Measurements from ENCODE around the gene APLP1. TPM values are rescaled to one million over a fixed set of nuclear protein-coding genes. Genes with fewer than 3 reads are reported as not detected.

APLP1 gene
- polyA plus RNA-seq, 4 donors = 3.6 to 13.8 (median 4.7) TPM; not detected in 1

GRCh38 chr19:35848486-35848885 is 19.9 kb upstream of the APLP1 start:
- no peak overlapping the region for H3K27ac ChIP-seq (ENCODE audit: low read depth in 1 of 3, low read length in 2 of 3)
- peaks cover 0 to 44% (median 18%) of the 10 kb centered on the region in 3 donors for H3K27me3 ChIP-seq (ENCODE audit: control insufficient read depth in 3 of 3, insufficient read depth in 3 of 3, low read length in 3 of 3)
- peaks cover 0 to 3% of the 10 kb centered on the region in 2 donors for H3K9me3 ChIP-seq (ENCODE audit: control insufficient read depth in 2 of 2, insufficient read depth in 1 of 2, low read depth in 1 of 2, low read length in 1 of 2)
- H3K4me3 ChIP-seq (ENCODE audit: low read depth in 1 of 3, low read length in 3 of 3) = no peak overlapping the region
- no peaks in the 10 kb centered on the region for H3K36me3 ChIP-seq (ENCODE audit: control insufficient read depth in 3 of 3, insufficient read depth in 2 of 3, low read depth in 1 of 3, low read length in 3 of 3)
- FAIRE-seq = no peak
- WGBS, 3 donors = 83 to 85% (median 85%) methylated on average over 7 to 8 of the region's 8 CpGs
- peaks cover 0 to 10% (median 0%) of the 10 kb centered on the region in 3 donors for H3K4me1 ChIP-seq (ENCODE audit: control insufficient read depth in 3 of 3, insufficient read depth in 2 of 3, low read depth in 1 of 3, low read length in 2 of 3)
- DNase-seq = no peak

DNA sequence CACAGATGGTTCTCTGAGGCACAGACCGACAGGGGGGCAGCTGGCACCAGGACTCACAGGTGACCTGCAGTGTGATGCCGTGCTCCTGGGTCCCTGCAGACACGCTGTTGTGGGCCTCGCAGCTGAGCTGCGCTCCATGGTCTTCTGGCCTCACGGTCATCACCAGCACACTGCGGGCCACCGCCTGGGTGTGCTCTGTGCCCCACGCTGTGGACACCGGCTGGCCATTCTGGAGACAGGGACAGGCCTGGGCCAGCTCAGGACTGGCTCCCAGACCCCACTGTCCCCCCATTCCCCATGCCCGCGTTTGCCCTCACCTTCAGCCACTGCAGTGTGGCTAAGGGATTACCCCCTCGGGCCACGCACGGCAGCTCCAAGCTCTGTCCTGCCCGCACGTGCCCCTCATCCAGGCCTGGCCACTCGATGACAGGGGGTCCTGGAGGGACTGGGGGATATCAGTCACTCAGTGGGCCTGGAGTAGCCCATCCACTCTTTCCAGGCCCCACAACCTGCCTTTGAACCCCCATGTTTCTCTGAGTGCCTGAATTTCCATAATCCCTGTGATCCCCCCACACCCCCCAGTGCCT is 19.4 kb upstream of the APLP1 start:
- H3K9me3 ChIP-seq (ENCODE audit: control insufficient read depth in 2 of 2, insufficient read depth in 1 of 2, low read depth in 1 of 2, low read length in 1 of 2) = no peaks in the 10 kb centered on the region
- H3K4me3 ChIP-seq (ENCODE audit: low read depth in 1 of 3, low read length in 3 of 3) = no peak overlapping the region
- peaks cover 0 to 9% (median 0%) of the 10 kb centered on the region in 3 donors for H3K4me1 ChIP-seq (ENCODE audit: control insufficient read depth in 3 of 3, insufficient read depth in 2 of 3, low read depth in 1 of 3, low read length in 2 of 3)
- no peaks in the 10 kb centered on the region for H3K36me3 ChIP-seq (ENCODE audit: control insufficient read depth in 3 of 3, insufficient read depth in 2 of 3, low read depth in 1 of 3, low read length in 3 of 3)
- DNase-seq = no peak
- WGBS, 3 donors = 92 to 96% (median 94%) methylated on average over 13 to 18 of the region's 18 CpGs
- peaks cover 0 to 39% (median 17%) of the 10 kb centered on the region in 3 donors for H3K27me3 ChIP-seq (ENCODE audit: control insufficient read depth in 3 of 3, insufficient read depth in 3 of 3, low read length in 3 of 3)
- no peak for FAIRE-seq
- no peak overlapping the region for H3K27ac ChIP-seq (ENCODE audit: low read depth in 1 of 3, low read length in 2 of 3)

DNA sequence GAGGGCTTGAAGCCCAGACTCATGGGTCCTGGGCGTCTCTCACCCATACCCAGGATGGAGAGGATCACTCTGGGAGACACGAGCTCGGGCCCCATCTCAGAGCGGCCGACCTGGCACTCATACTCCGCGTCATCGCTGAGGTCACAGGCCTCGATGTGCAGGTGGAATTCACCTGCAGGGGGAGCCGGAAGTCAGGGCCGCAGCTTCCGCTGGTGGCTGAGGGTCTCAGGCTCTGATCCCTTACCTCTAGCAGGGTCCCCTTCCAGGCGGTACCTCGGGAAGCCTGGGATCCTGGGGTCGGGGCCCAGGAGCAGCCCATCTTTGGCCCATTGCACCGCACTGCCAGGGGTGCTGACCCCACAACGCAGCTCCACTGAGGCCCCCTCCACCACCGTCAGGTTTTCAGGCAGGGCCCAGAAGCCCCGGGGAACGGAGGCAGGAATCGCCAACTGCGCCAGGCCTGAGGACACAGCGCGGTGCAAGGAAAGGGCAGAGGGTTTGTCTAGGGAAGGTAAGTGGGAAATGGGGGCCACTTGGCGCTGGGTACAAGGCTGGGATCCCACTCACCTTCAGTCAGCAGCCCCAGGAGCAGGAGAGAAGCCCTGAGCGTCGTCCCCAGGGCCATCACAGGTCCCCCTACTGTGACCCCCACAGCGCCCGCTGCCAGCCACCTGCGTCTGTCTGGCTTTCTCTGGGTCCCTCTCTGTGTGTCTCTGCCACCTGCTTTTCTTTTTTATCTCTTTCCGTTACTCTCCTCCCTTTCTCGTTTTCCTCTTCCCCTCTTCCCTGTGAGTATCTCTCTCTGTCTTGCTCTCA is 17.0 kb upstream of the APLP1 start:
- H3K4me1 ChIP-seq (ENCODE audit: control insufficient read depth in 3 of 3, insufficient read depth in 2 of 3, low read depth in 1 of 3, low read length in 2 of 3) = peaks cover 0 to 7% (median 0%) of the 10 kb centered on the region in 3 donors
- FAIRE-seq (no peak), DNase-seq (peak in 1 of 2 donors; percentile 38)
- peak overlapping the region in 1 of 3 donors; percentile 28 for H3K4me3 ChIP-seq (ENCODE audit: low read depth in 1 of 3, low read length in 3 of 3)
- H3K27me3 ChIP-seq (ENCODE audit: control insufficient read depth in 3 of 3, insufficient read depth in 3 of 3, low read length in 3 of 3) = peaks cover 0 to 38% (median 8%) of the 10 kb centered on the region in 3 donors
- WGBS, 3 donors = 44 to 47% (median 44%) methylated on average over 32 of the region's 32 CpGs
- H3K36me3 ChIP-seq (ENCODE audit: control insufficient read depth in 3 of 3, insufficient read depth in 2 of 3, low read depth in 1 of 3, low read length in 3 of 3) = no peaks in the 10 kb centered on the region
- no peaks in the 10 kb centered on the region for H3K9me3 ChIP-seq (ENCODE audit: control insufficient read depth in 2 of 2, insufficient read depth in 1 of 2, low read depth in 1 of 2, low read length in 1 of 2)
- no peak overlapping the region for H3K27ac ChIP-seq (ENCODE audit: low read depth in 1 of 3, low read length in 2 of 3)

GRCh38 chr19:35852029-35852780 is 16.2 kb upstream of the APLP1 start, which contains the start of gene NPHS1:
Gene NPHS1 (minus strand): TSS chr19:35852504. CDS start chr19:35851837, 667 bp downstream.
- Histone ChIP-seq H3K4me3 (ENCODE audit: low read depth in 1 of 3, low read length in 3 of 3) (peak within 1 kb of the TSS in 1 of 3 donors; percentile 28), H3K36me3 (ENCODE audit: control insufficient read depth in 3 of 3, insufficient read depth in 2 of 3, low read depth in 1 of 3, low read length in 3 of 3) (no peaks in the 10 kb centered on the region), H3K9me3 (ENCODE audit: control insufficient read depth in 2 of 2, insufficient read depth in 1 of 2, low read depth in 1 of 2, low read length in 1 of 2) (no peaks in the 10 kb centered on the region), H3K4me1 (ENCODE audit: control insufficient read depth in 3 of 3, insufficient read depth in 2 of 3, low read depth in 1 of 3, low read length in 2 of 3) (peaks cover 0 to 9% (median 4%) of the 10 kb centered on the region in 3 donors), H3K27me3 (ENCODE audit: control insufficient read depth in 3 of 3, insufficient read depth in 3 of 3, low read length in 3 of 3) (peaks cover 3 to 46% (median 12%) of the 10 kb centered on the region in 3 donors), H3K27ac (ENCODE audit: low read depth in 1 of 3, low read length in 2 of 3) (no peak within 1 kb of the TSS)
- peak in 1 of 2 donors; percentile 32 for DNase-seq
- no peak for FAIRE-seq
- WGBS, 3 donors = 52 to 61% (median 60%) methylated on average over 9 of the region's 9 CpGs

DNA sequence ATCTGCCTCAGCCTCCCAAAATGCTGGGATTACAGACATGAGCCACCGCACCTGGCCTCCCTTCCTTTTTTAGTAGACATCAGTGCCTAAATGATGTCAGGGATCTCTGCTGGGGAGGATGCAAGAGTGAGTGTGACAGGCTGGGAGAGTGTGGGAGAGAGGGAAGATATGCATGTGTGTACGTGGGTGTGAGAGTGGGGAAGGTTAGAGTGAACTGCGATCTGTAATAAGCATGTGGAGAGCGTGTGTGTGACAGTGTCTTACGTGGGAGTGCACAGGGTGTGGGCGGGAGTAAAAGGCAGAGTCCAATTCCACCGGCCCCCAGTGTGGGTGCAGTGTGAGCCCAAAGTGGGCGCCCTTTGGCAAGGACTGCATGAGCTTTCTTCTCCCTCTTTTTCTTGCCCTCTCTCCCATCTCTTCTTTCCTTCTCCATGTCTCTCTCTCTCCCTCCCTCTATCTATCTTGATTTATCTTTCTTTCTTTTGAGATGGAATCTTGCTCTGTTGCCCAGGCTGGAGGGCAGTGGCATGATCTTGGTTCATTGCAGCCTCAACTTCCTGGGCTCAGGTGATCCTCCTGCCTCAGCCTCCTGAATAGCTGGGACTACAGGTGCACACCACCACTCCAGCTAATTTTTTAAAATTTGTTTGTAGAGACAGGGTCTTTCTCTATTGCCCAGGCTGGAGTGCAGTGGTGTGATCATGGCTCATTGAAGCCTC is 15.2 kb upstream of the APLP1 start:
- Histone ChIP-seq H3K9me3 (ENCODE audit: control insufficient read depth in 2 of 2, insufficient read depth in 1 of 2, low read depth in 1 of 2, low read length in 1 of 2) (peaks cover 0 to under 1% of the 10 kb centered on the region in 2 donors), H3K4me1 (ENCODE audit: control insufficient read depth in 3 of 3, insufficient read depth in 2 of 3, low read depth in 1 of 3, low read length in 2 of 3) (peaks cover 0 to 9% (median 4%) of the 10 kb centered on the region in 3 donors), H3K27me3 (ENCODE audit: control insufficient read depth in 3 of 3, insufficient read depth in 3 of 3, low read length in 3 of 3) (peaks cover 3 to 51% (median 14%) of the 10 kb centered on the region in 3 donors), H3K4me3 (ENCODE audit: low read depth in 1 of 3, low read length in 3 of 3) (no peak overlapping the region), H3K27ac (ENCODE audit: low read depth in 1 of 3, low read length in 2 of 3) (no peak overlapping the region), H3K36me3 (ENCODE audit: control insufficient read depth in 3 of 3, insufficient read depth in 2 of 3, low read depth in 1 of 3, low read length in 3 of 3) (no peaks in the 10 kb centered on the region)
- FAIRE-seq (no peak), DNase-seq (no peak)
- WGBS, 3 donors = 22 to 61% (median 27%) methylated on average over 8 of the region's 8 CpGs

DNA sequence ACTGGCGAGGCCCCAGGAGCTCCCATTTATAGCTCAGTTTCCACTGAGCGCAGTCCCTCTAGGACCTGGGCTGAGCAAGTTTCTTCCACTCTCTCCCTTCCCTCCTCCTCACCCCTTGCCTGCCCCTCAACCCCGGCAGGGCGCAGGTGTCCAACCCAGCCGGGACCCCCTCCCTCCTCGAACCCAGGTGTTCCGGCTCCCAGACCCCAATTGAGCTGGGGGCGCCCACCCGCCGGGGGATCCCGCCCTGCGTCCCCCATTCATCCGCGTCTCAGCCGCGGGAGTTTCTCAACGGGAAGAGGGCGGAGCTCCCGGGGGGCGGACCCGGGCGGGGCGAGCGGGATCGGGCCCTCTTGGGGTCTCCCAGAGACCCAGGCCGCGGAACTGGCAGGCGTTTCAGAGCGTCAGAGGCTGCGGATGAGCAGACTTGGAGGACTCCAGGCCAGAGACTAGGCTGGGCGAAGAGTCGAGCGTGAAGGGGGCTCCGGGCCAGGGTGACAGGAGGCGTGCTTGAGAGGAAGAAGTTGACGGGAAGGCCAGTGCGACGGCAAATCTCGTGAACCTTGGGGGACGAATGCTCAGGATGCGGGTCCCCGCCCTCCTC is 11.7 kb upstream of the APLP1 start, which contains the start of gene KIRREL2:
TSS of gene KIRREL2 (plus strand) at position 366 of the 604 bp plus-strand sequence. CDS start at position 575, 209 bp downstream.
- Histone ChIP-seq H3K4me1 (ENCODE audit: control insufficient read depth in 3 of 3, insufficient read depth in 2 of 3, low read depth in 1 of 3, low read length in 2 of 3) (peaks cover 0 to 9% (median 4%) of the 10 kb centered on the region in 3 donors), H3K36me3 (ENCODE audit: control insufficient read depth in 3 of 3, insufficient read depth in 2 of 3, low read depth in 1 of 3, low read length in 3 of 3) (no peaks in the 10 kb centered on the region), H3K27me3 (ENCODE audit: control insufficient read depth in 3 of 3, insufficient read depth in 3 of 3, low read length in 3 of 3) (peaks cover 3 to 77% (median 28%) of the 10 kb centered on the region in 3 donors), H3K27ac (ENCODE audit: low read depth in 1 of 3, low read length in 2 of 3) (no peak within 1 kb of the TSS), H3K9me3 (ENCODE audit: control insufficient read depth in 2 of 2, insufficient read depth in 1 of 2, low read depth in 1 of 2, low read length in 1 of 2) (peaks cover 0 to 5% of the 10 kb centered on the region in 2 donors), H3K4me3 (ENCODE audit: low read depth in 1 of 3, low read length in 3 of 3) (peak within 1 kb of the TSS in 2 of 3 donors; percentile 21 to 35)
- WGBS, 3 donors = 1 to 4% (median 2%) methylated on average over 37 to 42 of the region's 42 CpGs
- no peak for FAIRE-seq
- peak in 1 of 2 donors; percentile 53 for DNase-seq

- DNase-seq (no peak), FAIRE-seq (no peak)
- Histone ChIP-seq H3K27me3 (ENCODE audit: control insufficient read depth in 3 of 3, insufficient read depth in 3 of 3, low read length in 3 of 3) (peaks cover 3 to 80% (median 30%) of the 10 kb centered on the region in 3 donors), H3K36me3 (ENCODE audit: control insufficient read depth in 3 of 3, insufficient read depth in 2 of 3, low read depth in 1 of 3, low read length in 3 of 3) (no peaks in the 10 kb centered on the region), H3K27ac (ENCODE audit: low read depth in 1 of 3, low read length in 2 of 3) (no peak overlapping the region), H3K4me3 (ENCODE audit: low read depth in 1 of 3, low read length in 3 of 3) (no peak overlapping the region), H3K9me3 (ENCODE audit: control insufficient read depth in 2 of 2, insufficient read depth in 1 of 2, low read depth in 1 of 2, low read length in 1 of 2) (peaks cover 0 to 5% of the 10 kb centered on the region in 2 donors), H3K4me1 (ENCODE audit: control insufficient read depth in 3 of 3, insufficient read depth in 2 of 3, low read depth in 1 of 3, low read length in 2 of 3) (peaks cover 0 to 9% (median 4%) of the 10 kb centered on the region in 3 donors)
- 78 to 85% (median 81%) methylated on average over 6 of the region's 6 CpGs for WGBS, 3 donors
These were observed 10.1 kb upstream of the APLP1 start for GRCh38 chr19:35858311-35858710.

All from small intestine (tissue), 7 donors.